ENCODE measurements around the gene ANKHD1.

ANKHD1 gene

GRCh38 chr5:140364472-140364765, 37.2 kb upstream of the ANKHD1 start:
- Histone ChIP-seq H4K20me1 (ENCODE audit: insufficient read depth, low read length) (no peaks in the 10 kb centered on the region), H3K4me3 (ENCODE audit: low read length) (no peak overlapping the region), H3K9ac (ENCODE audit: low read length) (no peak overlapping the region), H3K79me2 (ENCODE audit: low read length) (no peaks in the 10 kb centered on the region), H3K27me3 (ENCODE audit: low read depth, low read length) (no peaks in the 10 kb centered on the region), H3K4me1 (ENCODE audit: low read length) (no peaks in the 10 kb centered on the region), H3K9me3 (ENCODE audit: insufficient read depth, low read length) (no peaks in the 10 kb centered on the region), H3K4me2 (ENCODE audit: low read length) (no peak overlapping the region), H3K27ac (ENCODE audit: low read length) (no peak overlapping the region), H3K36me3 (replicated peaks; ENCODE audit: low read depth, low read length) (no peaks in the 10 kb centered on the region), H2AFZ (ENCODE audit: low read depth, low read length) (no peak overlapping the region)
- TF ChIP-seq EZH2phosphoT487 (IDR thresholded peaks at IDR 0.05; ENCODE audit: low read depth) (no peak), CTCF (IDR thresholded peaks at IDR 0.05; ENCODE audit: low read depth, low read length) (no peak)

GRCh38 chr5:140365282-140365681, 36.4 kb upstream of the ANKHD1 start:
- Histone ChIP-seq H3K4me2 (ENCODE audit: low read length) (no peak overlapping the region), H3K4me3 (ENCODE audit: low read length) (no peak overlapping the region), H3K9ac (ENCODE audit: low read length) (no peak overlapping the region), H4K20me1 (ENCODE audit: insufficient read depth, low read length) (no peaks in the 10 kb centered on the region), H2AFZ (ENCODE audit: low read depth, low read length) (no peak overlapping the region), H3K36me3 (replicated peaks; ENCODE audit: low read depth, low read length) (no peaks in the 10 kb centered on the region), H3K79me2 (ENCODE audit: low read length) (no peaks in the 10 kb centered on the region), H3K27ac (ENCODE audit: low read length) (no peak overlapping the region), H3K9me3 (ENCODE audit: insufficient read depth, low read length) (no peaks in the 10 kb centered on the region), H3K27me3 (ENCODE audit: low read depth, low read length) (no peaks in the 10 kb centered on the region), H3K4me1 (ENCODE audit: low read length) (no peaks in the 10 kb centered on the region)
- TF ChIP-seq EZH2phosphoT487 (IDR thresholded peaks at IDR 0.05; ENCODE audit: low read depth) (no peak), CTCF (IDR thresholded peaks at IDR 0.05; ENCODE audit: low read depth, low read length) (no peak)

- no peak for TF ChIP-seq EZH2phosphoT487 (IDR thresholded peaks at IDR 0.05; ENCODE audit: low read depth)
- no peak for TF ChIP-seq CTCF (IDR thresholded peaks at IDR 0.05; ENCODE audit: low read depth, low read length)
- H4K20me1 ChIP-seq (ENCODE audit: insufficient read depth, low read length), result no peaks in the 10 kb centered on the region
- no peaks in the 10 kb centered on the region for H3K9me3 ChIP-seq (ENCODE audit: insufficient read depth, low read length)
- no peaks in the 10 kb centered on the region for H3K36me3 ChIP-seq (replicated peaks; ENCODE audit: low read depth, low read length)
- no peaks in the 10 kb centered on the region for H3K79me2 ChIP-seq (ENCODE audit: low read length)
- no peak overlapping the region for H2AFZ ChIP-seq (ENCODE audit: low read depth, low read length)
- H3K4me3 ChIP-seq (ENCODE audit: low read length), result no peak overlapping the region
- H3K4me2 ChIP-seq (ENCODE audit: low read length), result no peak overlapping the region
- H3K9ac ChIP-seq (ENCODE audit: low read length), result no peak overlapping the region
- no peaks in the 10 kb centered on the region for H3K4me1 ChIP-seq (ENCODE audit: low read length)
- no peaks in the 10 kb centered on the region for H3K27me3 ChIP-seq (ENCODE audit: low read depth, low read length)
- no peak overlapping the region for H3K27ac ChIP-seq (ENCODE audit: low read length)
These were observed 35.7 kb upstream of the ANKHD1 start for GRCh38 chr5:140365941-140366340.

GRCh38 chr5:140366589-140367255, 34.9 kb upstream of the ANKHD1 start:
- H3K27me3 ChIP-seq (ENCODE audit: low read depth, low read length), result no peaks in the 10 kb centered on the region
- H4K20me1 ChIP-seq (ENCODE audit: insufficient read depth, low read length), result no peaks in the 10 kb centered on the region
- no peak overlapping the region for H3K4me3 ChIP-seq (ENCODE audit: low read length)
- no peak overlapping the region for H3K4me2 ChIP-seq (ENCODE audit: low read length)
- H3K79me2 ChIP-seq (ENCODE audit: low read length), result no peaks in the 10 kb centered on the region
- no peak overlapping the region for H2AFZ ChIP-seq (ENCODE audit: low read depth, low read length)
- H3K9ac ChIP-seq (ENCODE audit: low read length), result no peak overlapping the region
- H3K36me3 ChIP-seq (replicated peaks; ENCODE audit: low read depth, low read length), result no peaks in the 10 kb centered on the region
- no peaks in the 10 kb centered on the region for H3K9me3 ChIP-seq (ENCODE audit: insufficient read depth, low read length)
- H3K27ac ChIP-seq (ENCODE audit: low read length), result no peak overlapping the region
- H3K4me1 ChIP-seq (ENCODE audit: low read length), result no peaks in the 10 kb centered on the region
- no peak for TF ChIP-seq CTCF (IDR thresholded peaks at IDR 0.05; ENCODE audit: low read depth, low read length)
- no peak for TF ChIP-seq EZH2phosphoT487 (IDR thresholded peaks at IDR 0.05; ENCODE audit: low read depth)
